Mucosa of descending colon (tissue), 3 donors: Measurements from ENCODE around the gene TGDS. TPM values are rescaled to one million over a fixed set of nuclear protein-coding genes. Genes with fewer than 3 reads are reported as not detected.
"Not testable (repeated sequence)": the region's sequence is repeated elsewhere in the genome, so short reads cannot be mapped to it uniquely, and the experiment has no call there.

Experiments
- ATAC-seq: fragments of 200-7000 bp; cut with Tn5 transposase; one replicate; pipeline ENCODE4 v1.9.1; 2020; ENCODE audit warnings: mild to moderate bottlenecking, moderate library complexity
- DNase-seq, 3 donors: peaks; one replicate each; pipeline ENCODE4 v3.0.0-alpha.2; 2020
- H3K36me3 ChIP-seq: fragments of 200-600 bp; one replicate; pipeline ENCODE4 v1.8.0; 2021; ENCODE audit warnings: low read depth, mild to moderate bottlenecking
- H3K4me1 ChIP-seq: fragments of 200-600 bp; one replicate; pipeline ENCODE4 v1.8.0; 2021; ENCODE audit warnings: low read depth, mild to moderate bottlenecking
- H3K4me3 ChIP-seq: fragments of 200-600 bp; one replicate; pipeline ENCODE4 v1.8.0; 2021; ENCODE audit warnings: mild to moderate bottlenecking
- H3K9me3 ChIP-seq: fragments of 200-600 bp; one replicate; pipeline ENCODE4 v1.8.0; 2021; ENCODE audit warnings: mild to moderate bottlenecking
- intact Hi-C, 2 donors: fragments of 100-400 bp; cut with DNase I in 1 of 2; cut with micrococcal nuclease in 1 of 2; formaldehyde crosslinking; loops; one replicate each; pipeline versions ENCODE4 v1.11.0 to v1.11.1; 2022; cut with DNase I, micrococcal nuclease
- long read RNA-seq, 2 donors: library from polyadenylated mRNA; unstranded; transcript quantifications; one replicate each; pipeline ENCODE4 v2.0.0, GENCODE V29; 2019 to 2021
- total RNA-seq, 3 donors: library from RNA; stranded (reverse); fragmentation: NEBNext Ultra II Directional in 2 of 3; extraction: Animal tissue kit (Norgen Biotek cat#: 25700) in 2 of 3; gene quantifications; one replicate each; pipeline versions ENCODE4 v1.2.1 to v1.2.4, GENCODE V29; 2021 to 2023
- TF ChIP-seq, protein P1 (sequence below): fragments of 200-600 bp; IDR thresholded peaks from one replicate; pipeline ENCODE4 v1.8.0; 2022; ENCODE audit warnings: antibody characterized with exemption, mild to moderate bottlenecking
- donor health status: DM: no; HTN: no; CAD: no; lungs with moderate emphysema.
- donor health status: DM: no; HTN: no; CAD: no.
- donor health status: DM: no; HTN: yes; CAD: no.

TGDS gene, protein sequence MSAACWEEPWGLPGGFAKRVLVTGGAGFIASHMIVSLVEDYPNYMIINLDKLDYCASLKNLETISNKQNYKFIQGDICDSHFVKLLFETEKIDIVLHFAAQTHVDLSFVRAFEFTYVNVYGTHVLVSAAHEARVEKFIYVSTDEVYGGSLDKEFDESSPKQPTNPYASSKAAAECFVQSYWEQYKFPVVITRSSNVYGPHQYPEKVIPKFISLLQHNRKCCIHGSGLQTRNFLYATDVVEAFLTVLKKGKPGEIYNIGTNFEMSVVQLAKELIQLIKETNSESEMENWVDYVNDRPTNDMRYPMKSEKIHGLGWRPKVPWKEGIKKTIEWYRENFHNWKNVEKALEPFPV
- 1 to 10 TPM; 6.7 to 8.7 (median 7.2) TPM for total RNA-seq
- long read RNA-seq, donor 1, partial matches to known transcripts, result 0 of 6 reads
- long read RNA-seq, donor 1, other reads (novel, unspliced or antisense), result 3 of 6 reads
- long read RNA-seq, donor 2, partial matches to known transcripts, result 1 of 2 reads
- long read RNA-seq, donor 2, other reads (novel, unspliced or antisense), result 0 of 2 reads

- Histone ChIP-seq H3K9me3 (no peaks in the 10 kb centered on the region), H3K36me3 (no peaks in the 10 kb centered on the region), H3K4me1 (peaks cover 14% of the 10 kb centered on the region), H3K4me3 (peak within 1 kb of the TSS; percentile 60)
- DNase-seq (peak; percentile 96 to 97 (median 96)), ATAC-seq (peak; percentile 100)
- intact Hi-C loops, result no loop called here
- TF ChIP-seq, protein P1, sequence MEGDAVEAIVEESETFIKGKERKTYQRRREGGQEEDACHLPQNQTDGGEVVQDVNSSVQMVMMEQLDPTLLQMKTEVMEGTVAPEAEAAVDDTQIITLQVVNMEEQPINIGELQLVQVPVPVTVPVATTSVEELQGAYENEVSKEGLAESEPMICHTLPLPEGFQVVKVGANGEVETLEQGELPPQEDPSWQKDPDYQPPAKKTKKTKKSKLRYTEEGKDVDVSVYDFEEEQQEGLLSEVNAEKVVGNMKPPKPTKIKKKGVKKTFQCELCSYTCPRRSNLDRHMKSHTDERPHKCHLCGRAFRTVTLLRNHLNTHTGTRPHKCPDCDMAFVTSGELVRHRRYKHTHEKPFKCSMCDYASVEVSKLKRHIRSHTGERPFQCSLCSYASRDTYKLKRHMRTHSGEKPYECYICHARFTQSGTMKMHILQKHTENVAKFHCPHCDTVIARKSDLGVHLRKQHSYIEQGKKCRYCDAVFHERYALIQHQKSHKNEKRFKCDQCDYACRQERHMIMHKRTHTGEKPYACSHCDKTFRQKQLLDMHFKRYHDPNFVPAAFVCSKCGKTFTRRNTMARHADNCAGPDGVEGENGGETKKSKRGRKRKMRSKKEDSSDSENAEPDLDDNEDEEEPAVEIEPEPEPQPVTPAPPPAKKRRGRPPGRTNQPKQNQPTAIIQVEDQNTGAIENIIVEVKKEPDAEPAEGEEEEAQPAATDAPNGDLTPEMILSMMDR, result no peak
Observed at GRCh38 chr13:94595950-94596574, at the start of gene TGDS. TGDS (minus strand) TSS chr13:94596152; CDS start chr13:94596136, 16 bp downstream.

GRCh38 chr13:94641409-94641941, 45.5 kb upstream of the TGDS start:
- no peaks in the 10 kb centered on the region for H3K9me3 ChIP-seq
- ATAC-seq (peak; percentile 81), DNase-seq (no peak)
- no peaks in the 10 kb centered on the region for H3K4me1 ChIP-seq
- no peak overlapping the region for H3K4me3 ChIP-seq
- TF ChIP-seq, protein P1, result no peak
- intact Hi-C loops, result no loop called here
- no peaks in the 10 kb centered on the region for H3K36me3 ChIP-seq

DNA sequence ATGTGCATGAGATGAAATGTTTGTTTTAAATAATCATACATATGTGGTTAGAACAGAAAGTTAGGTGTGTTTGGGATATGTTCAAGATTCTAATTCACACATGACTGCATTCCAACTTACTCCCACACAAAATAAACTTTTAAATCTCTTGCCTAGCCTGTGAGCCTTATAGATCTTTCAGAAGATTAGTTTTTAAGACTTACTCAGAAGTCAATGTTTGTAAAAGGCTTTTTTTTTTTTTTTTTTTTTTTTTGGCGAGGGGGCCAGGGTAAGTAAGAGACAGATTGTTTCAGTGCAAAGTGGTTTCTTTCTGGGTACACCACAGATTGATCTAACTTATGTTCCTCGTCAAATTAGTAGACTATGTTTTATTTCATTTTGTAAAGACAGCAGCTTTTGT, 44.8 kb upstream of the TGDS start:
- ATAC-seq, result no peak
- Histone ChIP-seq H3K4me1 (no peaks in the 10 kb centered on the region), H3K9me3 (no peaks in the 10 kb centered on the region), H3K36me3 (no peaks in the 10 kb centered on the region), H3K4me3 (no peak overlapping the region)
- intact Hi-C loops, result no loop called here
- TF ChIP-seq, protein P1, result no peak
- no peak for DNase-seq

DNA sequence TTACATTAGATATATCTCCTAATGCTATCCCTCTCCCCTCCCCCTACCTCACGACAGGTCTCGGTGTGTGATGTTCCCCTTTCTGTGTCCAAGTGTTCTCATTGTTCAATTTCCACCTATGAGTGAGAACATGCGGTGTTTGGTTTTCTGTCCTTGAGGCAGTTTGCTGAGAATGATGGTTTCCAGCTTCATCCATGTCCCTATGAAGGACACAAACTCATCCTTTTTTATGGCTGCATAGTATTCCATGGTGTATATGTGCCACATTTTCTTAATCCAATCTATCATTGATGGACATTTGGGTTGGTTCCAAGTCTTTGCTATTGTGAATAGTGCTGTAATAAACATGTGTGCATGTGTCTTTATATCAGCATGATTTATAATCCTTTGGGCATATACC, 41.7 kb upstream of the TGDS start:
- ATAC-seq, H3K9me3 ChIP-seq, intact Hi-C loops, H3K4me3 ChIP-seq, DNase-seq, H3K36me3 ChIP-seq, H3K4me1 ChIP-seq: not testable (repeated sequence)

GRCh38 chr13:94636942-94637578, 41.1 kb upstream of the TGDS start:
- ATAC-seq (no peak), DNase-seq (no peak)
- H3K9me3 ChIP-seq, result no peaks in the 10 kb centered on the region
- no peaks in the 10 kb centered on the region for H3K36me3 ChIP-seq
- TF ChIP-seq, protein P1, result no peak
- no peak overlapping the region for H3K4me3 ChIP-seq
- intact Hi-C loops, result no loop called here
- no peaks in the 10 kb centered on the region for H3K4me1 ChIP-seq

GRCh38 chr13:94636096-94636495, 40.1 kb upstream of the TGDS start:
- not testable (repeated sequence) for DNase-seq, H3K36me3 ChIP-seq

More at GRCh38 chr13:94636096-94636495, 40.1 kb upstream of the TGDS start:
- H3K4me3 ChIP-seq, H3K4me1 ChIP-seq, intact Hi-C loops, ATAC-seq, H3K9me3 ChIP-seq: not testable (repeated sequence)
